ENCODE data around the gene CDKN1C. TPM values are rescaled to one million over a fixed set of nuclear protein-coding genes. Genes with fewer than 3 reads are reported as not detected.

CDKN1C gene
- total and polyA plus RNA-seq, 2 donors from 2014 or later, result 54.8 to 192 TPM

DNA sequence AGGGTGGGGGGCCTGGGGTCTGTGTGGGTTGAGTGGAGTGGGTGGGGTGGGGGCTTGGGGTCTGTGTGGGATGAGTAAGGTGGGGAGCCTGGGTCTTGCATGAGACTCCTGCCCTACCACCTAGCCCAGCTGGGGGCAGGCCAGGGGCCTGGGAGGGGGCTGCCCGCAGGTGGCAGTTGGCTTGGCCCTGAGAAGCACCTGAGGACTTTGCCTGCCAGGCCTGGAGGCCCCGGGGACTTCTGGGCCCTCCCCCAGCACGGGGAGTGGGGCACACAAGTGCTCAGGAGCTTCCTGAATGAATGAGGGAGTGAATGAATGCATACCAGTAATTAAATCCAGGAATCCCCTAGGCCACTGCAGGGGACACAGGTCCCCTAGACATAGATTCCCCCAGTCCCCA lies 37.1 kb upstream of the CDKN1C start:
- FAIRE-seq (no peak), DNase-seq (peak in 1 of 5 donors; percentile 40)
- Histone ChIP-seq H3K36me3 (ENCODE audit: control insufficient read depth in 2 of 3, insufficient read depth in 3 of 3, low read length in 3 of 3) (no peaks in the 10 kb centered on the region), H3K9ac (ENCODE audit: low read length in 3 of 3) (no peak overlapping the region), H3K27ac (ENCODE audit: low read depth in 2 of 2, low read length in 2 of 2) (no peak overlapping the region), H3K9me3 (ENCODE audit: control insufficient read depth in 2 of 3, insufficient read depth in 1 of 3, low read length in 3 of 3) (no peaks in the 10 kb centered on the region), H3K27me3 (ENCODE audit: control insufficient read depth, insufficient read depth, low read length) (no peaks in the 10 kb centered on the region), H3K4me3 (ENCODE audit: low read length in 3 of 3) (no peak overlapping the region), H3K4me1 (ENCODE audit: control insufficient read depth in 2 of 3, insufficient read depth in 2 of 3, low read depth in 1 of 3, low read length in 3 of 3) (peaks cover 0 to 4% (median 2%) of the 10 kb centered on the region in 3 donors)
- intact Hi-C loops (cut with DNase I), result no loop called here
- TF ChIP-seq, protein P1, sequence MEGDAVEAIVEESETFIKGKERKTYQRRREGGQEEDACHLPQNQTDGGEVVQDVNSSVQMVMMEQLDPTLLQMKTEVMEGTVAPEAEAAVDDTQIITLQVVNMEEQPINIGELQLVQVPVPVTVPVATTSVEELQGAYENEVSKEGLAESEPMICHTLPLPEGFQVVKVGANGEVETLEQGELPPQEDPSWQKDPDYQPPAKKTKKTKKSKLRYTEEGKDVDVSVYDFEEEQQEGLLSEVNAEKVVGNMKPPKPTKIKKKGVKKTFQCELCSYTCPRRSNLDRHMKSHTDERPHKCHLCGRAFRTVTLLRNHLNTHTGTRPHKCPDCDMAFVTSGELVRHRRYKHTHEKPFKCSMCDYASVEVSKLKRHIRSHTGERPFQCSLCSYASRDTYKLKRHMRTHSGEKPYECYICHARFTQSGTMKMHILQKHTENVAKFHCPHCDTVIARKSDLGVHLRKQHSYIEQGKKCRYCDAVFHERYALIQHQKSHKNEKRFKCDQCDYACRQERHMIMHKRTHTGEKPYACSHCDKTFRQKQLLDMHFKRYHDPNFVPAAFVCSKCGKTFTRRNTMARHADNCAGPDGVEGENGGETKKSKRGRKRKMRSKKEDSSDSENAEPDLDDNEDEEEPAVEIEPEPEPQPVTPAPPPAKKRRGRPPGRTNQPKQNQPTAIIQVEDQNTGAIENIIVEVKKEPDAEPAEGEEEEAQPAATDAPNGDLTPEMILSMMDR (IDR thresholded peaks at IDR 0.05; ENCODE audit: borderline replicate concordance, extremely low read depth, insufficient read depth), result no peak

DNA sequence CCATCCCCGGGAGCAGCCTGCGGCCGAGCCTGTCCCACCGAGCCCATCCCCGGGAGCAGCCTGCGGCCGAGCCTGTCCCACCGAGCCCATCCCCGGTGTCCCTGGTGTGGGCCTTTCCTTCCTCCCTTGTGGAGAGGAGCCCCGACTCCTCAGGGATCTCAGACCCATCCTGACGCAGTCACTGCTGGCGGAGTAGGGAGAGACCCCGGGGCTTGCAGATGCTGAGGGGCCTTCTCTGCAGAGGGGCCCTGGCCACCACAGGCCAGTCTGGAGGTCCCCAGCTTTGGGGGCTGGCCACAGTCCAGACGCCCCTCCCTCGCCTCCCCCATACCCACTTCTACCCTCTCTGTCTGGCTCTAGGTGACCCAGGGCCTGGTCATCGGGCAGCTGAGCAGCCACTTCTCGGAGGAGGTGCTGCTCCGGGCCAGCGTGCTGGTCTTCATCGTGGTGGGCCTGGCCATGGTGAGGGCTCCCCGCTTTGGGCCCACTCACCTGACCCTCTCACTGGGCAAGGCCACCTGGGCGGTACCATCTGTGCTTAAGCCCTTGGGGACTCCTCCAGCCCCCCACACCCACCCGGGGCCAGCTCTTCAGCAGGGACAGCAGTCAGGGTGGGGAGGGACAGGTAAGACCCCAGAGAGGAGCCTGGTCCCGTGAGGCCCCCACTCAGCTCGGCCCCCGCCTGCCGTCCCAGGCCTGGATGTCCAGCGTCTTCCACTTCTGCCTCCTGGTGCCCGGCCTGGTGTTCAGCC lies 36.3 kb upstream of the CDKN1C start:
- intact Hi-C loops (cut with DNase I), result no loop called here
- Histone ChIP-seq H3K27me3 (ENCODE audit: control insufficient read depth, insufficient read depth, low read length) (no peaks in the 10 kb centered on the region), H3K4me1 (ENCODE audit: control insufficient read depth in 2 of 3, insufficient read depth in 2 of 3, low read depth in 1 of 3, low read length in 3 of 3) (peaks cover 0 to 4% (median 2%) of the 10 kb centered on the region in 3 donors), H3K9ac (ENCODE audit: low read length in 3 of 3) (no peak overlapping the region), H3K36me3 (ENCODE audit: control insufficient read depth in 2 of 3, insufficient read depth in 3 of 3, low read length in 3 of 3) (no peaks in the 10 kb centered on the region), H3K9me3 (ENCODE audit: control insufficient read depth in 2 of 3, insufficient read depth in 1 of 3, low read length in 3 of 3) (no peaks in the 10 kb centered on the region), H3K4me3 (ENCODE audit: low read length in 3 of 3) (no peak overlapping the region), H3K27ac (ENCODE audit: low read depth in 2 of 2, low read length in 2 of 2) (no peak overlapping the region)
- TF ChIP-seq, protein P1 (IDR thresholded peaks at IDR 0.05; ENCODE audit: borderline replicate concordance, extremely low read depth, insufficient read depth), result no peak
- no peak for FAIRE-seq
- DNase-seq, result peak in 1 of 5 donors; percentile 68

DNA sequence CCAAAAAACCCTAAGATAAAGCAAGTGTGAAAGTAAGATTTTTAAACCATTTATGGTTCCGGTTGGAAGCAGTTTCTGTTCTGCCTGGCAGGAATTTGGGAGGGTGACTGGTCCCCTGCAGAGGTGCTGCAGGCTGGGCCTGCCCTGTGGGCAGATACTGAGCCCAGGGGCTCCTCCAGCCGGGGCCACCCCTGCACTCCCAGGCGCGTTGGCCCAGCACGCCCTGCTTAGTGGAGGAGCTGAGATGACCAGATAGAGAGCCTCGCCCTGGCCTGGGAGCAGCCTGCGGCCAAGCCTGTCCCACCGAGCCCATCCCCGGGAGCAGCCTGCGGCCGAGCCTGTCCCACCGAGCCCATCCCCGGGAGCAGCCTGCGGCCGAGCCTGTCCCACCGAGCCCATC lies 35.7 kb upstream of the CDKN1C start:
- no peaks in the 10 kb centered on the region for H3K9me3 ChIP-seq (ENCODE audit: control insufficient read depth in 2 of 3, insufficient read depth in 1 of 3, low read length in 3 of 3)
- H3K4me1 ChIP-seq (ENCODE audit: control insufficient read depth in 2 of 3, insufficient read depth in 2 of 3, low read depth in 1 of 3, low read length in 3 of 3), result peaks cover 0 to 4% (median 2%) of the 10 kb centered on the region in 3 donors
- TF ChIP-seq, protein P1 (IDR thresholded peaks at IDR 0.05; ENCODE audit: borderline replicate concordance, extremely low read depth, insufficient read depth), result no peak
- H3K9ac ChIP-seq (ENCODE audit: low read length in 3 of 3), result no peak overlapping the region
- H3K4me3 ChIP-seq (ENCODE audit: low read length in 3 of 3), result no peak overlapping the region
- no peaks in the 10 kb centered on the region for H3K36me3 ChIP-seq (ENCODE audit: control insufficient read depth in 2 of 3, insufficient read depth in 3 of 3, low read length in 3 of 3)
- intact Hi-C loops (cut with DNase I), result no loop called here
- FAIRE-seq, result no peak
- no peaks in the 10 kb centered on the region for H3K27me3 ChIP-seq (ENCODE audit: control insufficient read depth, insufficient read depth, low read length)
- no peak overlapping the region for H3K27ac ChIP-seq (ENCODE audit: low read depth in 2 of 2, low read length in 2 of 2)
- DNase-seq, result no peak
